SK-N-SH treated with all-trans-retinoic acid at 6 μM for 48 hours (cell line): ENCODE measurements around the gene PLEKHF1.
A peak's percentile ranks its signal among the peaks of the same experiment; 100 is the strongest.

Experiments used
- ATAC-seq: fragments of 200-7000 bp; cut with Tn5 transposase; 3 replicates; pipeline ENCODE4 v1.9.1; 2020; ENCODE audit warnings: mild to moderate bottlenecking, moderate library complexity
- ARNTL ChIP-seq: fragments of 450-650 bp; formaldehyde crosslinking; IDR thresholded peaks from 2 replicates; pipeline ENCODE4 v1.5.0; 2020; ENCODE audit warnings: low read depth, mild to moderate bottlenecking, moderate library complexity, borderline replicate concordance
- BACH2 ChIP-seq: fragments of 250-450 bp; sonication (Bioruptor Pico); IDR thresholded peaks from 2 replicates; pipeline ENCODE4 v1.9.0; 2021; ENCODE audit warnings: mild to moderate bottlenecking, borderline replicate concordance
- CSDC2 ChIP-seq: fragments of 250-450 bp; sonication (Bioruptor Pico); IDR thresholded peaks from 2 replicates; pipeline ENCODE4 v1.5.0; 2020; ENCODE audit warnings: mild to moderate bottlenecking, moderate library complexity
- GLIS3 ChIP-seq: fragments of 250-450 bp; sonication (Bioruptor Pico); IDR thresholded peaks from 2 replicates; pipeline ENCODE4 v1.5.0; 2020; ENCODE audit warnings: mild to moderate bottlenecking, moderate library complexity
- ISL1 ChIP-seq: fragments of 250-450 bp; sonication (Bioruptor Pico); IDR thresholded peaks from 2 replicates; pipeline ENCODE4 v2.1.2; 2022; ENCODE audit warnings: mild to moderate bottlenecking, moderate library complexity
- OSR1 ChIP-seq: fragments of 250-450 bp; sonication (Bioruptor Pico); IDR thresholded peaks from 2 replicates; pipeline ENCODE4 v1.8.0; 2022; ENCODE audit warnings: moderate library complexity, mild to moderate bottlenecking, inconsistent platforms
- PPARA ChIP-seq: fragments of 250-450 bp; sonication (Bioruptor Pico); IDR thresholded peaks from 2 replicates; pipeline ENCODE4 v1.5.0; 2020; ENCODE audit warnings: mild to moderate bottlenecking, borderline replicate concordance
- RARB ChIP-seq: fragments of 250-450 bp; sonication (Bioruptor Pico); IDR thresholded peaks from 2 replicates; pipeline ENCODE4 v1.8.0; 2021; ENCODE audit warnings: mild to moderate bottlenecking, moderate library complexity
- SNAI2 ChIP-seq: fragments of 250-450 bp; sonication (Bioruptor Pico); IDR thresholded peaks from 2 replicates; pipeline ENCODE4 v1.5.0; 2020; ENCODE audit warnings: mild to moderate bottlenecking, moderate library complexity
- TCF4 ChIP-seq: fragments of 250-450 bp; sonication (Bioruptor Pico); IDR thresholded peaks from 2 replicates; pipeline ENCODE4 v1.8.0; 2021; ENCODE audit warnings: mild to moderate bottlenecking, moderate library complexity, borderline replicate concordance
- TOX ChIP-seq: fragments of 250-450 bp; sonication (Bioruptor Pico); IDR thresholded peaks from 2 replicates; pipeline ENCODE4 v1.8.0; 2021; ENCODE audit warnings: mild to moderate bottlenecking, moderate library complexity, borderline replicate concordance
- ZC3H10 ChIP-seq: fragments of 250-450 bp; sonication (Bioruptor Pico); IDR thresholded peaks from 2 replicates; pipeline ENCODE4 v1.5.1; 2021; ENCODE audit warnings: mild to moderate bottlenecking, moderate library complexity
- ZFP30 ChIP-seq: fragments of 450-650 bp; formaldehyde crosslinking; IDR thresholded peaks from 2 replicates; pipeline ENCODE4 v1.5.0; 2022; ENCODE audit warnings: mild to moderate bottlenecking, moderate library complexity
- ZNF70 ChIP-seq: fragments of 450-650 bp; formaldehyde crosslinking; IDR thresholded peaks from 2 replicates; pipeline ENCODE4 v1.5.0; 2020; ENCODE audit warnings: mild to moderate bottlenecking, moderate library complexity
- ZNF8 ChIP-seq: fragments of 450-650 bp; formaldehyde crosslinking; IDR thresholded peaks from 2 replicates; pipeline ENCODE4 v1.5.0; 2020; ENCODE audit warnings: mild to moderate bottlenecking, moderate library complexity
- TF ChIP-seq, protein P1 (sequence below): fragments of 250-450 bp; sonication (Bioruptor Pico); IDR thresholded peaks from 2 replicates; pipeline ENCODE4 v1.5.1; 2020; ENCODE audit warnings: low read depth, mild to moderate bottlenecking, moderate library complexity
- TF ChIP-seq, protein P2 (sequence below): fragments of 250-450 bp; sonication (Bioruptor Pico); IDR thresholded peaks from 2 replicates; pipeline ENCODE4 v1.8.0; 2020; ENCODE audit warnings: mild to moderate bottlenecking, moderate library complexity, borderline replicate concordance
- TF ChIP-seq, protein P3 (sequence below): fragments of 250-450 bp; sonication (Bioruptor Pico); IDR thresholded peaks from 2 replicates; pipeline ENCODE4 v1.5.0; 2020; ENCODE audit warnings: mild to moderate bottlenecking, moderate library complexity
- TF ChIP-seq, protein P4 (sequence below): fragments of 250-450 bp; sonication (Bioruptor Pico); IDR thresholded peaks from 2 replicates; pipeline ENCODE4 v1.5.1; 2021; ENCODE audit warnings: mild to moderate bottlenecking, moderate library complexity

PLEKHF1 gene

DNA sequence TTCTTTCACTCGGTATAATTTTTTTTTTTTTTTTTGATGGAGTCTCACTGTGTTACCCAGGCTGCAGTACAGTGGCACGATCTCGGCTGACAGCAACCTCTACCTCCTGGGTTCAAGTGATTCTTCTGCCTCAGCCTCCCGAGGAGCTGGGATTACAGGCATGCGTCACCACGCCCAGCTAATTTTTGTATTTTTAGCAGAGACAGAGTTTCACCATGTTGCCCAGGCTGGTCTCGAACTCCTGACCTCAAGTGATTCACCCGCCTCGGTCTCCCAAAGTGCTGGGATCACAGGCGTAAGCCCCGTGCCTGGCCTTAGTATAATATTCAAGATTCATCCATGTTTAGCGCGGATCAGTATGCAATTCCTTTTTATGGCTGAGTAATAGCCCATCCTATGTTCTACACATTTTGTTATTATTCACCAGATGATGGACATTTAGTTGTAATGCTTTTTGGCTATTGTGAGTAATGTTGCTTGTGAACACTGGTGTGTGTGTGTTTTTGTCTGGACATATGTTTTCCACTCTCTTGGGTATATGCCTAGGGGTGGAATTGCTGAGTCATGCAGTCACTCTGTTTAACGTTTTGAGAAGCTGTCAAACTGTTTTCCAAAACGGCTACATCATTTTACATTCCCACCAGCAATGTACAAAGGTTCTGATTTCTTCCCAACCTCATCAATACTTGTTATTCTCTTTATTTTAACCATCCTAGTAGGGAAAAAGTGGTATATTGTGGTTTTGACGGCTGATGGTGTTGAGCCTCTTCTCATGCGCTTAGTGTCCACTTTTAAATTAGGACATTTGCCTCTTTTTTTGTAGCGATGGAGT, 22.9 kb downstream of the PLEKHF1 start:
- peak; percentile 40; the same call in 1 of the 3 replicates for ATAC-seq
- TF ChIP-seq ISL1 (CRISPR knock-in tag) (no peak), TCF4 (no peak), SNAI2 (CRISPR knock-in tag) (no peak), ZFP30 (CRISPR knock-in tag) (no peak), GLIS3 (CRISPR knock-in tag) (no peak), RARB (CRISPR knock-in tag) (no peak), BACH2 (CRISPR knock-in tag) (no peak), ZNF70 (CRISPR knock-in tag) (no peak), ARNTL (CRISPR knock-in tag) (no peak), OSR1 (CRISPR knock-in tag) (no peak), PPARA (CRISPR knock-in tag) (no peak), CSDC2 (CRISPR knock-in tag) (no peak), ZC3H10 (CRISPR knock-in tag) (no peak)
- TF ChIP-seq, protein P1, sequence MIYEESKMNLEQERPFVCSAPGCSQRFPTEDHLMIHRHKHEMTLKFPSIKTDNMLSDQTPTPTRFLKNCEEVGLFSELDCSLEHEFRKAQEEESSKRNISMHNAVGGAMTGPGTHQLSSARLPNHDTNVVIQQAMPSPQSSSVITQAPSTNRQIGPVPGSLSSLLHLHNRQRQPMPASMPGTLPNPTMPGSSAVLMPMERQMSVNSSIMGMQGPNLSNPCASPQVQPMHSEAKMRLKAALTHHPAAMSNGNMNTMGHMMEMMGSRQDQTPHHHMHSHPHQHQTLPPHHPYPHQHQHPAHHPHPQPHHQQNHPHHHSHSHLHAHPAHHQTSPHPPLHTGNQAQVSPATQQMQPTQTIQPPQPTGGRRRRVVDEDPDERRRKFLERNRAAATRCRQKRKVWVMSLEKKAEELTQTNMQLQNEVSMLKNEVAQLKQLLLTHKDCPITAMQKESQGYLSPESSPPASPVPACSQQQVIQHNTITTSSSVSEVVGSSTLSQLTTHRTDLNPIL, result no peak
- TF ChIP-seq, protein P2, sequence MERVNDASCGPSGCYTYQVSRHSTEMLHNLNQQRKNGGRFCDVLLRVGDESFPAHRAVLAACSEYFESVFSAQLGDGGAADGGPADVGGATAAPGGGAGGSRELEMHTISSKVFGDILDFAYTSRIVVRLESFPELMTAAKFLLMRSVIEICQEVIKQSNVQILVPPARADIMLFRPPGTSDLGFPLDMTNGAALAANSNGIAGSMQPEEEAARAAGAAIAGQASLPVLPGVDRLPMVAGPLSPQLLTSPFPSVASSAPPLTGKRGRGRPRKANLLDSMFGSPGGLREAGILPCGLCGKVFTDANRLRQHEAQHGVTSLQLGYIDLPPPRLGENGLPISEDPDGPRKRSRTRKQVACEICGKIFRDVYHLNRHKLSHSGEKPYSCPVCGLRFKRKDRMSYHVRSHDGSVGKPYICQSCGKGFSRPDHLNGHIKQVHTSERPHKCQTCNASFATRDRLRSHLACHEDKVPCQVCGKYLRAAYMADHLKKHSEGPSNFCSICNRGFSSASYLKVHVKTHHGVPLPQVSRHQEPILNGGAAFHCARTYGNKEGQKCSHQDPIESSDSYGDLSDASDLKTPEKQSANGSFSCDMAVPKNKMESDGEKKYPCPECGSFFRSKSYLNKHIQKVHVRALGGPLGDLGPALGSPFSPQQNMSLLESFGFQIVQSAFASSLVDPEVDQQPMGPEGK (CRISPR knock-in tag), result no peak

DNA sequence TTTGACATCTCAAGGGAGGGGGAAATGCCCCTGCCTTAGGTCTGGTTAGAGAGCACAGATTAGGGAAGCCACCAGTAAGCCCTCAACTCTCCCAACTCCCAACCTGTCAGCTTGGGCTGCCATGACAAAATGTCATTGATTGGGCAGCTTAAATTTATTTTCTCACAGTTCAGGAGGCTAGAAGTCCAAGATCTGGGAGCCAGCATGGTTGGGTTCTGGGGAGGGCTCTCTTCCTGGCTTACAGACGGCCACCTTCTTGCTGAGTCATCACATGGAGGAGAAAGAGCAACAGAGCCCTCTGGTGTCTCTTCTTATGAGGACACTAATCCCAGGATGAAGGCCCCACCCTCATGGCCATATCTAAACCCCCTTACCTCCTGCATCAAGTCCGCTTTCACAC, 25.6 kb downstream of the PLEKHF1 start:
- ATAC-seq, result no peak
- TF ChIP-seq GLIS3 (CRISPR knock-in tag) (no peak), ZNF8 (CRISPR knock-in tag) (no peak), ZNF70 (CRISPR knock-in tag) (no peak), TCF4 (no peak), PPARA (CRISPR knock-in tag) (no peak), ISL1 (CRISPR knock-in tag) (no peak)
- TF ChIP-seq, protein P3, sequence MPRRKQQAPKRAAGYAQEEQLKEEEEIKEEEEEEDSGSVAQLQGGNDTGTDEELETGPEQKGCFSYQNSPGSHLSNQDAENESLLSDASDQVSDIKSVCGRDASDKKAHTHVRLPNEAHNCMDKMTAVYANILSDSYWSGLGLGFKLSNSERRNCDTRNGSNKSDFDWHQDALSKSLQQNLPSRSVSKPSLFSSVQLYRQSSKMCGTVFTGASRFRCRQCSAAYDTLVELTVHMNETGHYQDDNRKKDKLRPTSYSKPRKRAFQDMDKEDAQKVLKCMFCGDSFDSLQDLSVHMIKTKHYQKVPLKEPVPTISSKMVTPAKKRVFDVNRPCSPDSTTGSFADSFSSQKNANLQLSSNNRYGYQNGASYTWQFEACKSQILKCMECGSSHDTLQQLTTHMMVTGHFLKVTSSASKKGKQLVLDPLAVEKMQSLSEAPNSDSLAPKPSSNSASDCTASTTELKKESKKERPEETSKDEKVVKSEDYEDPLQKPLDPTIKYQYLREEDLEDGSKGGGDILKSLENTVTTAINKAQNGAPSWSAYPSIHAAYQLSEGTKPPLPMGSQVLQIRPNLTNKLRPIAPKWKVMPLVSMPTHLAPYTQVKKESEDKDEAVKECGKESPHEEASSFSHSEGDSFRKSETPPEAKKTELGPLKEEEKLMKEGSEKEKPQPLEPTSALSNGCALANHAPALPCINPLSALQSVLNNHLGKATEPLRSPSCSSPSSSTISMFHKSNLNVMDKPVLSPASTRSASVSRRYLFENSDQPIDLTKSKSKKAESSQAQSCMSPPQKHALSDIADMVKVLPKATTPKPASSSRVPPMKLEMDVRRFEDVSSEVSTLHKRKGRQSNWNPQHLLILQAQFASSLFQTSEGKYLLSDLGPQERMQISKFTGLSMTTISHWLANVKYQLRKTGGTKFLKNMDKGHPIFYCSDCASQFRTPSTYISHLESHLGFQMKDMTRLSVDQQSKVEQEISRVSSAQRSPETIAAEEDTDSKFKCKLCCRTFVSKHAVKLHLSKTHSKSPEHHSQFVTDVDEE, result no peak
- TF ChIP-seq, protein P1, result no peak

DNA sequence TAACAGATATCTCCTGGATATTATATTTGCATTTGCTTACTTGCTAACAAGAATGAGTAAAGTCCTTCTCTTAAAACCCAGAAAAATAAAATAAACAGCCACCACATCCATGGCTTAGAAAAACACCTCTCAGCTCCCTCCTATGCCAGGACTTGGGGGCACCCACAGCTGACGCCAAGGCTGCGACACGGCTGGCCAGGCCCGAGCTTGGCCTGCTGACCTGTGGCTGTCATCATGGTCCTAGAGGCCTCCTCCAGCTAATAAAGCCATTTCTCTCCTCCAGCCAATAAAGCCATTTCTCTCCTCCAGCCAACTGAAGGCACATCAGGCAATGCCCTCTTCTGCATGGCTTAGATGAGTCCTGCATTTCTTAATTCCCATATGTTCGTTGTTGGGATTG, 28.9 kb downstream of the PLEKHF1 start:
- ATAC-seq, result no peak
- TF ChIP-seq ZFP30 (CRISPR knock-in tag), result no peak
- TF ChIP-seq PPARA (CRISPR knock-in tag), result no peak
- no peak for TF ChIP-seq TOX (CRISPR knock-in tag)
- TF ChIP-seq, protein P2 (CRISPR knock-in tag), result no peak
- TF ChIP-seq TCF4, result no peak
- TF ChIP-seq, protein P3, result no peak
- TF ChIP-seq OSR1 (CRISPR knock-in tag), result no peak
- TF ChIP-seq, protein P1, result no peak
- TF ChIP-seq CSDC2 (CRISPR knock-in tag), result no peak
- no peak for TF ChIP-seq BACH2 (CRISPR knock-in tag)
- TF ChIP-seq ZNF70 (CRISPR knock-in tag), result no peak
- TF ChIP-seq, protein P4, sequence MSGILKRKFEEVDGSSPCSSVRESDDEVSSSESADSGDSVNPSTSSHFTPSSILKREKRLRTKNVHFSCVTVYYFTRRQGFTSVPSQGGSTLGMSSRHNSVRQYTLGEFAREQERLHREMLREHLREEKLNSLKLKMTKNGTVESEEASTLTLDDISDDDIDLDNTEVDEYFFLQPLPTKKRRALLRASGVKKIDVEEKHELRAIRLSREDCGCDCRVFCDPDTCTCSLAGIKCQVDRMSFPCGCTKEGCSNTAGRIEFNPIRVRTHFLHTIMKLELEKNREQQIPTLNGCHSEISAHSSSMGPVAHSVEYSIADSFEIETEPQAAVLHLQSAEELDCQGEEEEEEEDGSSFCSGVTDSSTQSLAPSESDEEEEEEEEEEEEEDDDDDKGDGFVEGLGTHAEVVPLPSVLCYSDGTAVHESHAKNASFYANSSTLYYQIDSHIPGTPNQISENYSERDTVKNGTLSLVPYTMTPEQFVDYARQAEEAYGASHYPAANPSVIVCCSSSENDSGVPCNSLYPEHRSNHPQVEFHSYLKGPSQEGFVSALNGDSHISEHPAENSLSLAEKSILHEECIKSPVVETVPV (CRISPR knock-in tag), result no peak
- TF ChIP-seq SNAI2 (CRISPR knock-in tag), result no peak
- no peak for TF ChIP-seq ARNTL (CRISPR knock-in tag)
